ENCODE data around the gene PTK6.
A peak's percentile ranks its signal among the peaks of the same experiment; 100 is the strongest.

GRCh38 chr20:63501818-63502670, 35.1 kb downstream of the PTK6 start:
- TF ChIP-seq POLR2A (IDR thresholded peaks at IDR 0.05) (peak; percentile 84 to 86), CTCF (IDR thresholded peaks at IDR 0.05 in 4 of 5, conservative IDR thresholded peaks at IDR 0.05 in 1 of 5) (no peak)

Data from gastrocnemius medialis (tissue), 4 donors.